GM23338 (cell line): ENCODE measurements around the gene SEMA4A. TPM values are rescaled to one million over a fixed set of nuclear protein-coding genes. Genes with fewer than 3 reads are reported as not detected.

Experiments used
- ATAC-seq: fragments of 200-7000 bp; cut with Tn5 transposase; 3 replicates; pipeline ENCODE4 v1.9.1; 2020
- DNase-seq: peaks from one replicate; pipeline ENCODE4 v3.0.0-alpha.2; 2015; ENCODE audit warnings: low spot score
- H2AFZ ChIP-seq: fragments of 200-600 bp; sonication (generic); 2 replicates; pipeline ENCODE4 v1.8.0; 2016; ENCODE audit warnings: antibody characterized with exemption, mild to moderate bottlenecking, moderate library complexity
- H3F3A ChIP-seq: fragments of 200-600 bp; sonication (generic); replicated peaks from 2 replicates; pipeline ENCODE4 v1.8.0; 2017; ENCODE audit warnings: antibody characterized with exemption, mixed run types, low read depth
- H3K27ac ChIP-seq: fragments of 200-600 bp; sonication (generic); 2 replicates; pipeline ENCODE4 v1.6.1; 2016; ENCODE audit warnings: low read depth
- H3K27me3 ChIP-seq: fragments of 200-600 bp; sonication (generic); 2 replicates; pipeline ENCODE4 v1.8.0; 2016; ENCODE audit warnings: mild to moderate bottlenecking, mixed run types, moderate library complexity; ENCODE audit not compliant: insufficient read depth
- H3K36me3 ChIP-seq: fragments of 200-600 bp; sonication (generic); 2 replicates; pipeline ENCODE4 v1.8.0; 2016; ENCODE audit warnings: mild to moderate bottlenecking; ENCODE audit not compliant: insufficient read depth
- H3K4me1 ChIP-seq: fragments of 200-600 bp; sonication (generic); 2 replicates; pipeline ENCODE4 v1.8.0; 2016; ENCODE audit warnings: mild to moderate bottlenecking, moderate library complexity; ENCODE audit not compliant: insufficient read depth
- H3K4me2 ChIP-seq: fragments of 200-600 bp; sonication (generic); 2 replicates; pipeline ENCODE4 v1.7.1; 2017; ENCODE audit warnings: mixed run types
- H3K4me3 ChIP-seq: fragments of 200-600 bp; sonication (generic); 2 replicates; pipeline ENCODE4 v1.6.1; 2016; ENCODE audit warnings: mixed run types
- H3K79me2 ChIP-seq: fragments of 200-600 bp; sonication (generic); replicated peaks from 2 replicates; pipeline ENCODE4 v1.8.0; 2017; ENCODE audit warnings: mild to moderate bottlenecking; ENCODE audit not compliant: insufficient read depth
- H3K9me2 ChIP-seq: fragments of 200-600 bp; sonication (generic); 2 replicates; pipeline ENCODE4 v1.8.0; 2017; ENCODE audit not compliant: insufficient read depth
- H4K20me1 ChIP-seq: fragments of 200-600 bp; sonication (generic); replicated peaks from 2 replicates; pipeline ENCODE4 v1.8.0; 2017; ENCODE audit warnings: mild to moderate bottlenecking; ENCODE audit not compliant: insufficient read depth
- H3K27ac Mint-ChIP-seq: 2 replicates; pipeline ENCODE4 v1.8.0; 2020; ENCODE audit warnings: inconsistent platforms, mild to moderate bottlenecking, moderate library complexity, mixed read lengths
- H3K27me3 Mint-ChIP-seq: 3 replicates; pipeline ENCODE4 v1.8.0; 2022; ENCODE audit warnings: low read depth, mild to moderate bottlenecking, moderate library complexity, mixed read lengths, inconsistent platforms; ENCODE audit not compliant: insufficient read depth, poor library complexity
- H3K36me3 Mint-ChIP-seq: 3 replicates; pipeline ENCODE4 v1.8.0; 2021; ENCODE audit warnings: low read depth, mild to moderate bottlenecking, inconsistent platforms, moderate library complexity, mixed read lengths
- H3K4me1 Mint-ChIP-seq: 3 replicates; pipeline ENCODE4 v1.8.0; 2020; ENCODE audit warnings: mild to moderate bottlenecking, inconsistent platforms, mixed read lengths
- H3K4me3 Mint-ChIP-seq: 3 replicates; pipeline ENCODE4 v1.8.0; 2021; ENCODE audit warnings: moderate library complexity, mild to moderate bottlenecking, inconsistent platforms, mixed read lengths
- H3K9me3 Mint-ChIP-seq: 3 replicates; pipeline ENCODE4 v1.8.0; 2020; ENCODE audit warnings: moderate library complexity, mild to moderate bottlenecking, inconsistent platforms, mixed read lengths
- CTCF ChIP-seq, 2 experiments: fragments of 200-600 bp in 1 of 2; sonication (generic) in 1 of 2; conservative IDR thresholded peaks; 2 replicates each; pipeline versions ENCODE4 v1.5.1 to v1.6.1; 2016 to 2017; ENCODE audit warnings: antibody characterized with exemption in 2 of 2, low read depth in 2 of 2, mild to moderate bottlenecking in 2 of 2, moderate library complexity in 1 of 2
- JUNB ChIP-seq: IDR thresholded peaks from one replicate; pipeline ENCODE4 v1.6.1; 2016; ENCODE audit warnings: antibody characterized with exemption; ENCODE audit not compliant: unreplicated experiment
- REST ChIP-seq: IDR thresholded peaks from one replicate; pipeline ENCODE4 v1.6.1; 2018; ENCODE audit warnings: antibody characterized with exemption; ENCODE audit not compliant: unreplicated experiment
- ZNF331 ChIP-seq: fragments of 250-450 bp; sonication (Bioruptor Pico); IDR thresholded peaks from 2 replicates; pipeline ENCODE4 v1.5.0; 2020; ENCODE audit warnings: low read depth, mild to moderate bottlenecking, moderate library complexity
- polyA plus RNA-seq: library from polyadenylated mRNA; unstranded; fragments of >200 nt; fragmentation: Nextera tagmentation; extraction: Ambion mirVana; gene quantifications from 2 replicates; pipeline ENCODE4 v1.2.1, GENCODE V29; 2016
- total RNA-seq: library from RNA; depleted of rRNA; stranded (reverse); fragments of >200 nt; shearing (Covaris generic); gene quantifications from 2 replicates; pipeline ENCODE4 v1.2.3, GENCODE V29; 2014

Gene SEMA4A
- total and polyA plus RNA-seq, 2 experiments from 2014 or later = 5.5 to 20.2 TPM

- H3F3A ChIP-seq = peaks cover 4% of the 10 kb centered on the region
- peaks cover 58% of the 10 kb centered on the region for H3K4me1 ChIP-seq
- H3K27me3 Mint-ChIP-seq = peaks cover 22% of the 10 kb centered on the region
- H3K27ac Mint-ChIP-seq = peak overlapping the region; percentile 77; the same call in 1 of the 2 replicates
- peak overlapping the region; percentile 64 for H3K4me3 Mint-ChIP-seq
- H3K9me3 Mint-ChIP-seq = no peaks in the 10 kb centered on the region
- H3K36me3 Mint-ChIP-seq = no peaks in the 10 kb centered on the region
- ATAC-seq (peak; percentile 20), DNase-seq (peak; percentile 77)
- no peaks in the 10 kb centered on the region for H4K20me1 ChIP-seq
- no peaks in the 10 kb centered on the region for H3K79me2 ChIP-seq
- TF ChIP-seq CTCF (conservative IDR thresholded peaks at IDR 0.05; ENCODE audit: low read depth in 2 of 2) (peak; percentile 67 to 70), JUNB (no peak)
- no peak overlapping the region for H3K27ac ChIP-seq
- peaks cover 54% of the 10 kb centered on the region for H3K4me1 Mint-ChIP-seq
- peak overlapping the region; percentile 44 for H3K4me2 ChIP-seq
- H3K27me3 ChIP-seq = no peaks in the 10 kb centered on the region
- no peaks in the 10 kb centered on the region for H3K9me2 ChIP-seq
- H2AFZ ChIP-seq = peak overlapping the region; percentile 7; the same call in 1 of the 2 replicates
- no peaks in the 10 kb centered on the region for H3K36me3 ChIP-seq
- peak overlapping the region; percentile 21 for H3K4me3 ChIP-seq
Observed at GRCh38 chr1:156146020-156146768, 7.2 kb upstream of the SEMA4A start.

- H4K20me1 ChIP-seq = no peaks in the 10 kb centered on the region
- H3K9me2 ChIP-seq = no peaks in the 10 kb centered on the region
- H3K27ac ChIP-seq = no peak overlapping the region
- peaks cover 4% of the 10 kb centered on the region for H3F3A ChIP-seq
- peak overlapping the region; percentile 7; the same call in 1 of the 2 replicates for H2AFZ ChIP-seq
- H3K4me1 ChIP-seq = peaks cover 58% of the 10 kb centered on the region
- no peaks in the 10 kb centered on the region for H3K36me3 ChIP-seq
- no peaks in the 10 kb centered on the region for H3K79me2 ChIP-seq
- Mint-ChIP-seq H3K4me1 (peaks cover 54% of the 10 kb centered on the region), H3K4me3 (peak overlapping the region; percentile 64; the same call in 1 of the 3 replicates), H3K27ac (no peak overlapping the region; the same call in 1 of the 2 replicates), H3K9me3 (no peaks in the 10 kb centered on the region), H3K36me3 (no peaks in the 10 kb centered on the region), H3K27me3 (peaks cover 24% of the 10 kb centered on the region)
- DNase-seq = no peak
- H3K4me2 ChIP-seq = peak overlapping the region; percentile 44
- ATAC-seq = no peak
- peak overlapping the region; percentile 21; the same call in 1 of the 2 replicates for H3K4me3 ChIP-seq
- H3K27me3 ChIP-seq = no peaks in the 10 kb centered on the region
- TF ChIP-seq REST = no peak
- no peak for TF ChIP-seq CTCF (conservative IDR thresholded peaks at IDR 0.05; ENCODE audit: low read depth in 2 of 2)
- no peak for TF ChIP-seq ZNF331
- no peak for TF ChIP-seq JUNB
Observed at GRCh38 chr1:156146769-156147405, 6.5 kb upstream of the SEMA4A start.
